Heart right ventricle (tissue), 16 donors: ENCODE measurements around the gene RTEL1. TPM values are rescaled to one million over a fixed set of nuclear protein-coding genes. Genes with fewer than 3 reads are reported as not detected.

Experiments used
- ATAC-seq, 8 donors: fragments of 200-7000 bp; cut with Tn5 transposase; one replicate each; pipeline ENCODE4 v1.9.1; 2020; ENCODE audit warnings: mild to moderate bottlenecking in 8 of 8, moderate library complexity in 8 of 8, moderate number of reproducible peaks in 1 of 8
- DNase-seq, 2 donors: peaks; one replicate each; pipeline ENCODE4 v3.0.0-alpha.2; 2020
- H3K27ac ChIP-seq, 10 donors: fragments of 200-600 bp; sonication (generic) in 2 of 10; one replicate each; pipeline versions ENCODE4 v1.5.0 to v1.8.0; 2020 to 2022; ENCODE audit warnings: mild to moderate bottlenecking in 3 of 10
- H3K27me3 ChIP-seq, 7 donors: fragments of 200-600 bp; one replicate each; pipeline ENCODE4 v1.8.0; 2021 to 2022; ENCODE audit warnings: mild to moderate bottlenecking in 2 of 7
- H3K36me3 ChIP-seq, 9 donors: fragments of 200-600 bp; sonication (generic) in 1 of 9; one replicate each; pipeline versions ENCODE4 v1.5.0 to v1.8.0; 2020 to 2022; ENCODE audit warnings: mild to moderate bottlenecking in 2 of 9
- H3K4me1 ChIP-seq, 9 donors: fragments of 200-600 bp; sonication (generic) in 1 of 9; one replicate each; pipeline versions ENCODE4 v1.5.0 to v1.8.0; 2020 to 2022; ENCODE audit warnings: mild to moderate bottlenecking in 4 of 9
- H3K4me3 ChIP-seq, 10 donors: fragments of 200-600 bp; sonication (generic) in 2 of 10; one replicate each; pipeline versions ENCODE4 v1.5.0 to v1.8.0; 2020 to 2022; ENCODE audit warnings: mild to moderate bottlenecking in 7 of 10, moderate library complexity in 2 of 10
- H3K9me3 ChIP-seq, 11 donors: fragments of 200-600 bp in 10 of 11; sonication (generic) in 2 of 11; one replicate each; pipeline versions ENCODE4 v1.5.0 to v1.8.0; 2013 to 2022; ENCODE audit warnings: mild to moderate bottlenecking in 2 of 11, control low read depth in 1 of 11, moderate library complexity in 1 of 11
- WGBS, 2 donors: extraction: QIAGEN DNeasy Blood & Tissue Kit; methylation state at CpG; one replicate each; pipeline ENCODE4 v1.1.7; 2013; ENCODE audit warnings: inconsistent platforms in 1 of 2; 5-methylcytosine and 5-hydroxymethylcytosine counted together
- intact Hi-C, 10 donors: fragments of 100-400 bp; cut with DNase I; formaldehyde crosslinking; loops; one replicate each; pipeline versions ENCODE4 v1.11.1 to v1.14.2; 2022
- polyA plus RNA-seq, 2 donors: library from polyadenylated mRNA; stranded (reverse); fragments of 200-250 nt; gene quantifications; one replicate each; pipeline ENCODE4 v1.2.3, GENCODE V29; 2013
- total RNA-seq, 10 donors: library from RNA; stranded (reverse); fragmentation: NEBNext Ultra II Directional in 3 of 10; extraction: Animal tissue kit (Norgen Biotek cat#: 25700) in 3 of 10; gene quantifications; one replicate each; pipeline versions ENCODE4 v1.2.1 to v1.2.4, GENCODE V29; 2021 to 2023
- TF ChIP-seq, protein P1 (sequence below), 9 donors: fragments of 200-600 bp; sonication (generic) in 2 of 9; IDR thresholded peaks; one replicate each; pipeline versions ENCODE4 v1.5.0 to v1.8.0; 2021 to 2022; ENCODE audit warnings: antibody characterized with exemption in 9 of 9, mild to moderate bottlenecking in 5 of 9, moderate library complexity in 1 of 9
- donor health status: Arrhythmogenic right ventricular cardiomyopathy.
- donor health status: ischemic (EF 13 %, LVEDD 7.1; RV severe dilation, severe dysfunction).
- donor health status: healthy with polysubstance abuse.
- donor health status: DM: no; HTN: yes; CAD: no.
- donor health status: DM: no; HTN: no; CAD: no.
- donor health status: ischemic (EF 25% LVEDD 6.9; RV normal size, moderate dysfunction).
- donor health status: ischemic (EF 25% LVEDD 5.7; RV mildly dilated, moderate dysfunction).
- donor health status: healthy.
- donor health status: DM: yes; HTN: yes; CAD: no.
- donor health status: Ischemic cardiomyopathy.
- donor health status: ischemic (EF 35%, LVEDD 5.7; RV mildly dilated, moderate dysfunction).
- donor health status: nonischemic (EF 11% LVEDD 7.7; RV severe dilation, severe dysfunction).
- donor health status: DM: yes; HTN: yes; CAD: no.
- donor health status: PGD.
- donor health status: ischemic (EF 29% LVEDD 5.4; RV normal size, mild dysfunction).
- donor health status: nonischemic (EF 23%, LVEDD 6.1; RV moderate dilation, normal function).

The RTEL1 gene
- total and polyA plus RNA-seq, 12 donors = 5.3 to 18.8 (median 10.3) TPM

DNA sequence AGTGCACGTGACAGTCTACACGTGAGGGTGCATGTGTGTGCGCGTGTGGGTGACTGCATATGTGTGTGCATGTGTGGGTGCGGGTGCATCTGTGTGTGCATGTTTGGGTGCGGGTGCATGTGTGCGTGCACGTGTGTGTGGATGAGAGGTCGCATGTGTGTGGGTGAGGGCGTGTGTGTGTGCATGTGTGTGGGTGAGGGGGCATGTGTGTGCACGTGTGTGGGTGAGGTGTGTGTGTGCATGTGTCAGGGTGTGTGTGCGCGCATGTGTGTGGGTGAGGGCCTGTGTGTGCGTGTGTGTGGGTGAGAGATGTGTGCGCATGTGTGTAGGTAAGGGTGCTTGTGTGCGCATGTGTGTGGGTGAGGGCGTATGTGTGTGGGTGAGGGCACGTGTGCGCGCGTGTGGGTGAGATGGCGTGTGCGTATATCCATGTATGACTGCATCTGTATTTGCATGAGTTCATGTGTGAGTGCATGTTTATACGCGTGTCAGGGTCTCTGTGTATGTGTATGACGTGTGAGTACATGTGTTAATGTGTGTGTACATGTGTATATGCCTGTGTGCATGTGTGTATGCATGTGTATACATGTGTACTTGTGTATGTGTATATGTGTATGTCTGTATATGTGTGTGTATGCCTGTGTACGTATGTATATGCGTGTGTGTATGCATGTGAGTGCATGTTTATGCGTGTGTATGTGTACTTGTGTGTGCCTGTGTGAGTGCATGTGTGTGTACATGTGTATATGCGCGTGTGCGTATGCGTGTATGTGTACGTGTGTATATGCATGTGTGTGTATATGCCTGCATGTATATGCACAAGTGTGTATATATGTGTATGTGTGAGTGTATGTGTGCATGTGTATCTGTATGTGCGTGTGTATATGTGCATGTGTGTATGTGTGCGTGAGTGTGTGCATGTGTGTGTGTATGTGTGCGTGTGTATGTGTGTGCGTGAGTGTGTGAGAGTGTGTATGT, 74.3 kb downstream of the RTEL1 start:
- Histone ChIP-seq H3K36me3 (peaks cover 0 to 50% (median 15%) of the 10 kb centered on the region in 9 donors), H3K9me3 (no peaks in the 10 kb centered on the region), H3K4me1 (peaks cover under 1 to 23% (median 3%) of the 10 kb centered on the region in 9 donors), H3K4me3 (no peak overlapping the region), H3K27ac (no peak overlapping the region), H3K27me3 (peaks cover 0 to 9% (median 0%) of the 10 kb centered on the region in 7 donors)
- WGBS, 2 donors = 87 to 91% methylated on average over 38 of the region's 38 CpGs
- intact Hi-C loops = loop anchor here in 1 of 10 donors (10.0 kb wide), 1 partner anchor 78 kb away; the partner anchor contains the start of genes RTEL1 and STMN3
- TF ChIP-seq, protein P1, sequence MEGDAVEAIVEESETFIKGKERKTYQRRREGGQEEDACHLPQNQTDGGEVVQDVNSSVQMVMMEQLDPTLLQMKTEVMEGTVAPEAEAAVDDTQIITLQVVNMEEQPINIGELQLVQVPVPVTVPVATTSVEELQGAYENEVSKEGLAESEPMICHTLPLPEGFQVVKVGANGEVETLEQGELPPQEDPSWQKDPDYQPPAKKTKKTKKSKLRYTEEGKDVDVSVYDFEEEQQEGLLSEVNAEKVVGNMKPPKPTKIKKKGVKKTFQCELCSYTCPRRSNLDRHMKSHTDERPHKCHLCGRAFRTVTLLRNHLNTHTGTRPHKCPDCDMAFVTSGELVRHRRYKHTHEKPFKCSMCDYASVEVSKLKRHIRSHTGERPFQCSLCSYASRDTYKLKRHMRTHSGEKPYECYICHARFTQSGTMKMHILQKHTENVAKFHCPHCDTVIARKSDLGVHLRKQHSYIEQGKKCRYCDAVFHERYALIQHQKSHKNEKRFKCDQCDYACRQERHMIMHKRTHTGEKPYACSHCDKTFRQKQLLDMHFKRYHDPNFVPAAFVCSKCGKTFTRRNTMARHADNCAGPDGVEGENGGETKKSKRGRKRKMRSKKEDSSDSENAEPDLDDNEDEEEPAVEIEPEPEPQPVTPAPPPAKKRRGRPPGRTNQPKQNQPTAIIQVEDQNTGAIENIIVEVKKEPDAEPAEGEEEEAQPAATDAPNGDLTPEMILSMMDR (IDR thresholded peaks at IDR 0.05) = no peak
- DNase-seq = no peak
- no peak for ATAC-seq

DNA sequence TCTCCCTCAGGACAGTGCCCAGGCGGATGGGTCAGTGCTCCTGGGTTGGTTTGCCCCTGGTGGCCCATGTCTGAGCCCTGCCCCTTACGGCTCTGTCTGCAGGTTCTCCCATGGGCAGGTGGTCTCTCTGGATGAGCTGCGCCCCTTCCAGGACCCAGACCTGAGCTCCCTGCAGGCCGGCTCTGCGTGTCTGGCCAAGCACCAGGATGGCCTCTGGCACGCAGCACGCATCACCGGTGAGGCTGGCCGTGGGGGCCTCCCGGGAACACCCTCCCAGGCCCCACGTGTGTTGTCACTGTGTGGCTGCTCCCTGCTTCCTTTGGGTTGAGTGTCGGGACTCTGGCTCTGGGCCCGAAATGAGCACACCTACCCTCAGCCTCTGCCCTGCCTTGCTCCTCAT, 75.0 kb downstream of the RTEL1 start:
- Histone ChIP-seq H3K27ac (no peak overlapping the region), H3K9me3 (no peaks in the 10 kb centered on the region), H3K4me1 (peaks cover 7 to 25% (median 10%) of the 10 kb centered on the region in 9 donors), H3K27me3 (peaks cover 0 to 17% (median 0%) of the 10 kb centered on the region in 7 donors), H3K4me3 (no peak overlapping the region), H3K36me3 (peaks cover 0 to 50% (median 15%) of the 10 kb centered on the region in 9 donors)
- ATAC-seq = no peak
- TF ChIP-seq, protein P1 (IDR thresholded peaks at IDR 0.05) = no peak
- 92% methylated on average over 13 of the region's 13 CpGs for WGBS, 2 donors
- intact Hi-C loops = loop anchor here in 1 of 10 donors (10.0 kb wide), 1 partner anchor 78 kb away; the partner anchor contains the start of genes RTEL1 and STMN3
- DNase-seq = no peak

DNA sequence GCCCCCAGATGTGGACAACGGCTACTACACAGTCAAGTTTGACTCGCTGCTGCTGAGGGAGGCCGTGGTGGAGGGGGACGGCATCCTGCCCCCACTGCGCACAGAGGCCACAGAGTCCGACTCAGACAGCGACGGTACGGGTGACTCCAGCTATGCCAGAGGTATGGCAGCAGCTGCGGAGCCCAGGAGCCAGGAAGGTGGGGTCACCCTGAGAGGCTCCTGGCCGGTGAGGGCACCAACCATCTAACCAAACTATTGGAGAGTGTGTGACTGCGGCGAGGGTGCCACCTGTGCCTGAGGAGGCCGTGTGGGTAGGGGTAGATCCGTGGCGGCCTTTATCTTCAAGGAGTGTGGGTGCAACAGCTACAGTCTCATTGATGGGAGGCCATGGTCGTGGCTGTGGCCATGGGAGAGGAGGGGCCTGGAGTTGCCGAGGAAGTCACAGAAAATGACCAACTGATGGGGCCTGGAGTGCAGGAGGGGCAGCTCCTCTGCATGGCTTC, 75.5 kb downstream of the RTEL1 start:
- ATAC-seq = no peak
- TF ChIP-seq, protein P1 (IDR thresholded peaks at IDR 0.05) = no peak
- no peak for DNase-seq
- Histone ChIP-seq H3K36me3 (peaks cover 0 to 50% (median 15%) of the 10 kb centered on the region in 9 donors), H3K4me1 (peaks cover 11 to 25% (median 16%) of the 10 kb centered on the region in 9 donors), H3K9me3 (no peaks in the 10 kb centered on the region), H3K4me3 (no peak overlapping the region), H3K27me3 (peaks cover 0 to 19% (median 0%) of the 10 kb centered on the region in 7 donors), H3K27ac (no peak overlapping the region)
- intact Hi-C loops = loop anchor here in 1 of 10 donors (10.0 kb wide), 1 partner anchor 79 kb away; the partner anchor contains the start of genes RTEL1 and STMN3
- 93 to 94% methylated on average over 18 of the region's 18 CpGs for WGBS, 2 donors
